Measurements from ENCODE around the gene CACNA1I. TPM values are rescaled to one million over a fixed set of nuclear protein-coding genes. Genes with fewer than 3 reads are reported as not detected.

Gene CACNA1I
- total and polyA plus RNA-seq, 7 experiments from 2014 or later: 0.40 to 51.2 (median 22.0) TPM

GRCh38 chr22:39596601-39597000 is 26.0 kb downstream of the CACNA1I start:
- no peak overlapping the region for H3K27ac Mint-ChIP-seq
- intact Hi-C loops (cut with micrococcal nuclease): no loop called here
- CTCF ChIA-PET: no interaction called here

DNA sequence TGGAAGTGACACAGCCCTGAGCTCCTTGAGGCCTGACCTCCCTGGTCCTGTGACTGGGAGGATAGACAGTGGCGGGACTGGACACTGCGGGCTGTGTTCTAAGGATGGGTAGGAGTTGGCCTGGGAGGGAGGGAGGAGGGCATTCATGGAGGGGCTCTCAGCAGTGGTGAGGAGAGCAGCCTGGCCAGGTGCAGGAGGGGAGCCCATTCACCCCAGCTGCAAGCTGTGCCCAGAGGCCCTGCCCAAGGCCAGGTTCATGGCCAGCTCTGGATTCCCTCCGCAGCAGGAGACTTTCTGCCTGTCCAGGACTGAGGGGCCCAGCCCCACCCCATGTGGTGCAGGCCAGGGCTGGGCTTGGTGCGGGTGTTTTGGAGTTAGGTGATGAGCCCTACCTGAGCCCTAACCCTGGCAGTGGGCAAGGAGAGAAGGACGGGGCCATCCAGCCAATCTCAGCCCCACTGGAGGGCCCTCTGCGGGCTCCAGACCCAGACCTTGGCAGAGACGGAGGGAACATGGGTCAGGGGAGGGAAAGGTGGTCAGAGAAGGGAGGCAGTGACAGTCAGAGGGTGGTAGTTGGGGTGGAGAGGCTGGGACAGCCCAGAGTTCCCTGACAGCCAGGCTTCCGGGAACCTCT is 26.8 kb downstream of the CACNA1I start:
- Mint-ChIP-seq H3K4me1 (peaks cover 14 to 41% (median 35%) of the 10 kb centered on the region in 7 donors), H3K4me3 (peak overlapping the region in 1 of 10 donors; percentile 84), H3K36me3 (peaks cover 0 to 6% (median 0%) of the 10 kb centered on the region in 5 donors), H3K27me3 (peaks cover 0 to 29% (median 0%) of the 10 kb centered on the region in 5 donors), H3K9me3 (peaks cover 0 to 7% (median 3%) of the 10 kb centered on the region in 11 donors), H3K27ac (no peak overlapping the region)
- no peaks in the 10 kb centered on the region for H3K27me3 ChIP-seq (ENCODE audit: control insufficient read depth in 2 of 2, insufficient read depth in 2 of 2, low read length in 2 of 2)
- H3K27ac ChIP-seq (ENCODE audit: low read depth, low read length): no peak overlapping the region
- DNase-seq: no peak
- intact Hi-C loops (cut with micrococcal nuclease): no loop called here
- no peaks in the 10 kb centered on the region for H3K9me3 ChIP-seq (ENCODE audit: control insufficient read depth in 2 of 3, low read length in 3 of 3)
- POLR2A ChIA-PET: interaction anchor here (0.6 kb wide), 1 partner anchor 780 kb away, joined by 4 read pairs; no protein-coding TSS in a partner anchor
- CTCF ChIA-PET: no interaction called here
- H3K4me3 ChIP-seq (ENCODE audit: low read length): no peak overlapping the region
- no peaks in the 10 kb centered on the region for H3K36me3 ChIP-seq (ENCODE audit: control insufficient read depth in 2 of 3, insufficient read depth in 3 of 3, low read length in 3 of 3)
- no peak for ATAC-seq
- peaks cover 0 to 17% of the 10 kb centered on the region in 2 donors for H3K4me1 ChIP-seq (ENCODE audit: control insufficient read depth in 2 of 2, insufficient read depth in 2 of 2, low read length in 2 of 2)

More at GRCh38 chr22:39596601-39597000, 26.0 kb downstream of the CACNA1I start:
- H3K4me1 ChIP-seq (ENCODE audit: control insufficient read depth in 2 of 2, insufficient read depth in 2 of 2, low read length in 2 of 2): peaks cover 0 to 13% of the 10 kb centered on the region in 2 donors
- Mint-ChIP-seq H3K4me3 (no peak overlapping the region), H3K36me3 (peaks cover 0 to 2% (median 0%) of the 10 kb centered on the region in 5 donors), H3K27me3 (peaks cover 0 to 29% (median 0%) of the 10 kb centered on the region in 5 donors), H3K9me3 (peaks cover 0 to 4% (median 0%) of the 10 kb centered on the region in 11 donors), H3K4me1 (peaks cover 9 to 35% (median 29%) of the 10 kb centered on the region in 7 donors)
- H3K27me3 ChIP-seq (ENCODE audit: control insufficient read depth in 2 of 2, insufficient read depth in 2 of 2, low read length in 2 of 2): no peaks in the 10 kb centered on the region
- H3K4me3 ChIP-seq (ENCODE audit: low read length): no peak overlapping the region
- no peaks in the 10 kb centered on the region for H3K36me3 ChIP-seq (ENCODE audit: control insufficient read depth in 2 of 3, insufficient read depth in 3 of 3, low read length in 3 of 3)
- no peak for ATAC-seq
- POLR2A ChIA-PET: interaction anchor here (0.6 kb wide), 1 partner anchor 781 kb away, joined by 4 read pairs; no protein-coding TSS in a partner anchor
- H3K27ac ChIP-seq (ENCODE audit: low read depth, low read length): no peak overlapping the region
- DNase-seq: no peak
- H3K9me3 ChIP-seq (ENCODE audit: control insufficient read depth in 2 of 3, low read length in 3 of 3): no peaks in the 10 kb centered on the region

GRCh38 chr22:39598017-39598965 is 27.7 kb downstream of the CACNA1I start:
- intact Hi-C loops (cut with micrococcal nuclease): loop anchor here in 1 of 2 donors (1.0 kb wide), 1 partner anchor 64 kb away; no protein-coding TSS in a partner anchor
- H3K4me1 ChIP-seq (ENCODE audit: control insufficient read depth in 2 of 2, insufficient read depth in 2 of 2, low read length in 2 of 2): peaks cover 3 to 25% of the 10 kb centered on the region in 2 donors
- H3K27ac ChIP-seq (ENCODE audit: low read depth, low read length): no peak overlapping the region
- H3K4me3 ChIP-seq (ENCODE audit: low read length): no peak overlapping the region
- Mint-ChIP-seq H3K9me3 (peaks cover 0 to 10% (median 4%) of the 10 kb centered on the region in 11 donors), H3K4me3 (peak overlapping the region; percentile 27 to 84 (median 52)), H3K27me3 (peaks cover 0 to 32% (median 0%) of the 10 kb centered on the region in 5 donors), H3K36me3 (peaks cover 0 to 9% (median 0%) of the 10 kb centered on the region in 5 donors), H3K27ac (peak overlapping the region in 2 of 9 donors; percentile 7 to 32), H3K4me1 (peaks cover 21 to 51% (median 44%) of the 10 kb centered on the region in 7 donors)
- no peaks in the 10 kb centered on the region for H3K9me3 ChIP-seq (ENCODE audit: control insufficient read depth in 2 of 3, low read length in 3 of 3)
- ATAC-seq: peak; percentile 91
- no peaks in the 10 kb centered on the region for H3K27me3 ChIP-seq (ENCODE audit: control insufficient read depth in 2 of 2, insufficient read depth in 2 of 2, low read length in 2 of 2)
- POLR2A ChIA-PET: no interaction called here
- CTCF ChIA-PET: no interaction called here
- peak; percentile 33 to 74 (median 69) for DNase-seq
- no peaks in the 10 kb centered on the region for H3K36me3 ChIP-seq (ENCODE audit: control insufficient read depth in 2 of 3, insufficient read depth in 3 of 3, low read length in 3 of 3)

DNA sequence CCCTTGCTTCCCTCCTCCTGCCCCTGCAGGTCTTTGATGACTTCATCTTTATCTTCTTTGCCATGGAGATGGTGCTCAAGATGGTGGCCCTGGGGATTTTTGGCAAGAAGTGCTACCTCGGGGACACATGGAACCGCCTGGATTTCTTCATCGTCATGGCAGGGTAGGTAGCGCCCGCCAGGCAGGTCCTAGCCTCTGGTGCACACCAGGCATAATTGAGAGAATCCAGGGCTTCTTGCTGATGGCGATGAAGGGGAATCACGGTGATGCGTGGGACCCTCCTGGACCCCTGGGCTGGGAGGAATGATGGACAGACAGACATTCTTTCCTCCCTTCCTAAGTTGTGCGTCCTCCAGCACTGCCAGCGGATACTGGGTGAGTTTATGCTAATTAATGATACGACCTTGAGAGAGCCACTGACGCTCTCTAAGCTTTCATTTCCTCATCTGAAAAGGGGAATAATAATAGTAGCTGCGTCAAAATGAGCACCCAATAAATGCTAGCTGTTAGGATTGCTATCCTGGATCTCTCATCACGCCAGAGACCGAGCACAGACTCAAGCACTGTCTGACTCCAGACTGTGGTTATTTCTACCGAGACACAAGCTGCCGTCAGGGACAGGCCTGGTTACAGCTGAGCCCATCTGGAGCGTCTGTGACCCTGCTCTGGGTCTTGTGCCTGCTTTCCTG is 30.1 kb downstream of the CACNA1I start:
- intact Hi-C loops (cut with micrococcal nuclease): loop anchor here in 1 of 2 donors (5.0 kb wide), 1 partner anchor 33 kb away; no protein-coding TSS in a partner anchor
- H3K4me1 ChIP-seq (ENCODE audit: control insufficient read depth in 2 of 2, insufficient read depth in 2 of 2, low read length in 2 of 2): peaks cover 3 to 25% of the 10 kb centered on the region in 2 donors
- Mint-ChIP-seq H3K27me3 (peaks cover 0 to 46% (median 0%) of the 10 kb centered on the region in 5 donors), H3K9me3 (peaks cover 0 to 17% (median 5%) of the 10 kb centered on the region in 11 donors), H3K27ac (peak overlapping the region in 2 of 9 donors; percentile 93 to 96), H3K36me3 (peaks cover 0 to 9% (median 0%) of the 10 kb centered on the region in 5 donors), H3K4me1 (peaks cover 25 to 58% (median 47%) of the 10 kb centered on the region in 7 donors), H3K4me3 (peak overlapping the region in 2 of 10 donors; percentile 39 to 42)
- H3K36me3 ChIP-seq (ENCODE audit: control insufficient read depth in 2 of 3, insufficient read depth in 3 of 3, low read length in 3 of 3): no peaks in the 10 kb centered on the region
- H3K27ac ChIP-seq (ENCODE audit: low read depth, low read length): no peak overlapping the region
- CTCF ChIA-PET: interaction anchor here (0.6 kb wide), 1 partner anchor 292 kb away, joined by 3 read pairs; no protein-coding TSS in a partner anchor
- no peak for ATAC-seq
- no peak for DNase-seq
- H3K4me3 ChIP-seq (ENCODE audit: low read length): no peak overlapping the region
- POLR2A ChIA-PET: interaction anchor here (0.7 to 2.4 kb wide), 2 partner anchors 13 to 389 kb away, joined by 4 to 13 read pairs; no protein-coding TSS in a partner anchor
- no peaks in the 10 kb centered on the region for H3K9me3 ChIP-seq (ENCODE audit: control insufficient read depth in 2 of 3, low read length in 3 of 3)
- no peaks in the 10 kb centered on the region for H3K27me3 ChIP-seq (ENCODE audit: control insufficient read depth in 2 of 2, insufficient read depth in 2 of 2, low read length in 2 of 2)

DNA sequence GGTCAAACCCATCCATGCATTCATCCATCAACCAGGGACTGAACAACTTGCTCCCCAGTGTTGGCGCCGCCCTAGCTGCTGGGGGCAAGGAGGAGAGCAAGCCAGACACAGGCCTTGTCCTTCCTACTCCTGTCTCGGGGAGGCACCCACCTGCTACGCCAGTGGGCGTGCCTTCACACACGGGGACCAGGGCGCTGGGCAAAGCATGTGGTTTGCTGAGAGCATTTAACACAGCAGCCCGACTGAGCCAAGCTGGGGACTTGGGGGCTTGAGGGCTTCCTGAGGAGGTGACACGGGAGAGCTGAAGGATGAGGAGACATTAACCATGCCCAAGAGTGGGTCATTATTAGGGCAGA is 30.6 kb downstream of the CACNA1I start:
- CTCF ChIA-PET: interaction anchor here (0.6 kb wide), 1 partner anchor 292 kb away, joined by 3 read pairs; no protein-coding TSS in a partner anchor
- H3K4me3 Mint-ChIP-seq: peak overlapping the region in 5 of 10 donors; percentile 1 to 52 (median 39)

More for the DNA sequence above, 30.6 kb downstream of the CACNA1I start:
- Mint-ChIP-seq H3K27ac (peak overlapping the region in 7 of 9 donors; percentile 56 to 96 (median 85)), H3K36me3 (peaks cover 0 to 9% (median 0%) of the 10 kb centered on the region in 5 donors), H3K9me3 (peaks cover 0 to 17% (median 5%) of the 10 kb centered on the region in 11 donors), H3K4me1 (peaks cover 25 to 55% (median 47%) of the 10 kb centered on the region in 7 donors), H3K27me3 (peaks cover 0 to 43% (median 0%) of the 10 kb centered on the region in 5 donors)
- Histone ChIP-seq H3K4me3 (ENCODE audit: low read length) (no peak overlapping the region), H3K4me1 (ENCODE audit: control insufficient read depth in 2 of 2, insufficient read depth in 2 of 2, low read length in 2 of 2) (peaks cover 3 to 25% of the 10 kb centered on the region in 2 donors), H3K27me3 (ENCODE audit: control insufficient read depth in 2 of 2, insufficient read depth in 2 of 2, low read length in 2 of 2) (no peaks in the 10 kb centered on the region), H3K27ac (ENCODE audit: low read depth, low read length) (no peak overlapping the region), H3K9me3 (ENCODE audit: control insufficient read depth in 2 of 3, low read length in 3 of 3) (no peaks in the 10 kb centered on the region), H3K36me3 (ENCODE audit: control insufficient read depth in 2 of 3, insufficient read depth in 3 of 3, low read length in 3 of 3) (no peaks in the 10 kb centered on the region)
- POLR2A ChIA-PET: interaction anchor here (0.6 to 2.4 kb wide), 3 partner anchors 12 to 389 kb away, joined by 3 to 13 read pairs (median 4); no protein-coding TSS in a partner anchor
- no peak for ATAC-seq
- DNase-seq: no peak
- intact Hi-C loops (cut with micrococcal nuclease): loop anchor here in 1 of 2 donors (5.0 kb wide), 1 partner anchor 34 kb away; no protein-coding TSS in a partner anchor

Measured in naive thymus-derived CD4-positive, alpha-beta T cell (primary cell).